ENCODE results near the gene NRP2. TPM values are rescaled to one million over a fixed set of nuclear protein-coding genes. Genes with fewer than 3 reads are reported as not detected.

The NRP2 gene
- total and polyA plus RNA-seq, 10 donors = 3.1 to 49.9 (median 26.2) TPM

GRCh38 chr2:205713086-205713485 is 30.8 kb downstream of the NRP2 start:
- Histone ChIP-seq H3K4me3 (no peak overlapping the region), H3K36me3 (no peaks in the 10 kb centered on the region), H3K4me1 (peaks cover 6 to 64% (median 29%) of the 10 kb centered on the region in 6 donors), H3K27me3 (replicated peaks in 1 of 7) (no peaks in the 10 kb centered on the region), H3K9me3 (no peaks in the 10 kb centered on the region), H3K27ac (peak overlapping the region in 5 of 8 donors; percentile 15 to 74 (median 60))
- no peak for DNase-seq
- WGBS, 5 donors = 28 to 42% (median 31%) methylated on average over 1 of the region's 1 CpG
- intact Hi-C loops (cut with DNase I; ENCODE audit: low total_unique reads) = no loop called here
- TF ChIP-seq POLR2A (IDR thresholded peaks at IDR 0.05) = no peak
- no peak for TF ChIP-seq POLR2AphosphoS5 (IDR thresholded peaks at IDR 0.05)
- TF ChIP-seq, protein P1, sequence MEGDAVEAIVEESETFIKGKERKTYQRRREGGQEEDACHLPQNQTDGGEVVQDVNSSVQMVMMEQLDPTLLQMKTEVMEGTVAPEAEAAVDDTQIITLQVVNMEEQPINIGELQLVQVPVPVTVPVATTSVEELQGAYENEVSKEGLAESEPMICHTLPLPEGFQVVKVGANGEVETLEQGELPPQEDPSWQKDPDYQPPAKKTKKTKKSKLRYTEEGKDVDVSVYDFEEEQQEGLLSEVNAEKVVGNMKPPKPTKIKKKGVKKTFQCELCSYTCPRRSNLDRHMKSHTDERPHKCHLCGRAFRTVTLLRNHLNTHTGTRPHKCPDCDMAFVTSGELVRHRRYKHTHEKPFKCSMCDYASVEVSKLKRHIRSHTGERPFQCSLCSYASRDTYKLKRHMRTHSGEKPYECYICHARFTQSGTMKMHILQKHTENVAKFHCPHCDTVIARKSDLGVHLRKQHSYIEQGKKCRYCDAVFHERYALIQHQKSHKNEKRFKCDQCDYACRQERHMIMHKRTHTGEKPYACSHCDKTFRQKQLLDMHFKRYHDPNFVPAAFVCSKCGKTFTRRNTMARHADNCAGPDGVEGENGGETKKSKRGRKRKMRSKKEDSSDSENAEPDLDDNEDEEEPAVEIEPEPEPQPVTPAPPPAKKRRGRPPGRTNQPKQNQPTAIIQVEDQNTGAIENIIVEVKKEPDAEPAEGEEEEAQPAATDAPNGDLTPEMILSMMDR (IDR thresholded peaks at IDR 0.05 in 8 of 11, conservative IDR thresholded peaks at IDR 0.05 in 3 of 11) = no peak

DNA sequence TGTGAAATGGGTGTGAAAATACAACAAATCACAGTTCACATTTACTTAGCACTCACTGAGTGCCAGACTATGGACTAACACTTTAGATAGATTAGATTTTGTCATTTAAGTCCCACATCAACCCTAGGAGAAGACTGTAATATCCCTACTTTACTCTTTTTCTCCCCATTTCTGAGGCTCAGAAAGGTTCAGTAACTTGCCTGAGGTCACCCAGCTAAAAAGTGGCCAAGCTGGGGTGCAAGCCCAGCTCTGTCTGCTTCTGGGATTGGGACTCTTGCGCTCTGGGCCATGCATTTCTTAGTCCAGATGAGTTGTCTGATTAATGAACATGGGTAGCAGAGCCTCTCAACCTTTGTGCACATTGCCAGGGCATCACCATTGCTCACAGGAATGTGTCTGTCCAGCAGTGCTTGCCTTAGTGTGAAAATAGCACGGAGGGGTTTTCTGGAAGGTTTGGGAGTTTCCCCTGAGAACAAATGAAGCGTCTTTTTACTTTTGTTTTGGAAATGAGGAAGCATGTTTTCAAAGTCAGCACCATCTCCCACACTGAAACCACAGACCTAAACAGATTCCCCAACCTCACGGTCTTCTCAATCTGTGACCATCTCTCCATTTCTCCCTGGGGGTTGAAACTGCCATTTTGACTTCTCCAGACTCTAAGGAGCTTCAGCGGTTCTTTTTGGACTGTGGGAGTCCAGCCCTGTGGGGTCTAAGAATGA is 31.9 kb downstream of the NRP2 start:
- no peak for DNase-seq
- H3K4me3 ChIP-seq = no peak overlapping the region
- intact Hi-C loops (cut with DNase I; ENCODE audit: low total_unique reads) = no loop called here
- no peaks in the 10 kb centered on the region for H3K27me3 ChIP-seq (replicated peaks in 1 of 7)
- peak overlapping the region in 7 of 8 donors; percentile 39 to 74 (median 52) for H3K27ac ChIP-seq
- H3K36me3 ChIP-seq = no peaks in the 10 kb centered on the region
- no peak for TF ChIP-seq POLR2AphosphoS5 (IDR thresholded peaks at IDR 0.05)
- no peak for TF ChIP-seq POLR2A (IDR thresholded peaks at IDR 0.05)
- TF ChIP-seq, protein P1 (IDR thresholded peaks at IDR 0.05 in 8 of 11, conservative IDR thresholded peaks at IDR 0.05 in 3 of 11) = no peak
- H3K4me1 ChIP-seq = peaks cover 6 to 53% (median 25%) of the 10 kb centered on the region in 6 donors
- WGBS, 5 donors = 30 to 49% (median 38%) methylated on average over 5 of the region's 5 CpGs
- no peaks in the 10 kb centered on the region for H3K9me3 ChIP-seq

- TF ChIP-seq POLR2A (IDR thresholded peaks at IDR 0.05) (no peak), POLR2AphosphoS5 (IDR thresholded peaks at IDR 0.05) (no peak)
- TF ChIP-seq, protein P1 (IDR thresholded peaks at IDR 0.05 in 8 of 11, conservative IDR thresholded peaks at IDR 0.05 in 3 of 11) = no peak
- intact Hi-C loops (cut with DNase I; ENCODE audit: low total_unique reads) = no loop called here
- no peaks in the 10 kb centered on the region for H3K9me3 ChIP-seq
- H3K4me1 ChIP-seq = peaks cover 6 to 48% (median 25%) of the 10 kb centered on the region in 6 donors
- H3K4me3 ChIP-seq = no peak overlapping the region
- no peak for DNase-seq
- no peaks in the 10 kb centered on the region for H3K27me3 ChIP-seq (replicated peaks in 1 of 7)
- 77 to 94% (median 79%) methylated on average over 13 of the region's 13 CpGs for WGBS, 5 donors
- H3K27ac ChIP-seq = peak overlapping the region in 7 of 8 donors; percentile 39 to 74 (median 52)
- no peaks in the 10 kb centered on the region for H3K36me3 ChIP-seq
These were observed 32.8 kb downstream of the NRP2 start for GRCh38 chr2:205714789-205715720.
